OCI-LY3 (cell line): ENCODE results near the gene STAT3.

Experiments used
- CTCF ChIP-seq: fragments of 200-600, 300-600 bp; sonication (generic); IDR thresholded peaks from 2 replicates; pipeline ENCODE4 v1.5.1; 2014; ENCODE audit warnings: antibody characterized with exemption, low read length, low read depth
- EZH2phosphoT487 ChIP-seq: fragments of 200-600 bp; shearing (Covaris generic); IDR thresholded peaks from 2 replicates; pipeline ENCODE4 v1.6.1; 2018; ENCODE audit warnings: antibody characterized with exemption, mixed run types, low read depth

GRCh38 chr17:42387661-42388380, 421 bp downstream of the STAT3 start:
- no peak for TF ChIP-seq CTCF
- no peak for TF ChIP-seq EZH2phosphoT487
